Stimulated activated naive CD4-positive, alpha-beta T cell treated with Interleukin-2 at 50 U/mL for 16 hours (primary cell): ENCODE measurements around the gene MED8.

ENCODE experiments used
- DNase-seq: peaks from one replicate; lab custom pipeline; 2025; lab: John Stamatoyannopoulos, UW

Gene MED8

GRCh38 chr1:43334453-43335205, 55.0 kb downstream of the MED8 start:
- DNase-seq = no peak
